NCI-H1417 (cell line): Measurements from ENCODE around the gene POU2F3.
"Not testable (repeated sequence)": the region's sequence is repeated elsewhere in the genome, so short reads cannot be mapped to it uniquely, and the experiment has no call there.

Experiments
- DNase-seq, 3 experiments: peaks; one replicate each; lab custom pipeline; 2025; lab: John Stamatoyannopoulos, UW

POU2F3 gene

DNA sequence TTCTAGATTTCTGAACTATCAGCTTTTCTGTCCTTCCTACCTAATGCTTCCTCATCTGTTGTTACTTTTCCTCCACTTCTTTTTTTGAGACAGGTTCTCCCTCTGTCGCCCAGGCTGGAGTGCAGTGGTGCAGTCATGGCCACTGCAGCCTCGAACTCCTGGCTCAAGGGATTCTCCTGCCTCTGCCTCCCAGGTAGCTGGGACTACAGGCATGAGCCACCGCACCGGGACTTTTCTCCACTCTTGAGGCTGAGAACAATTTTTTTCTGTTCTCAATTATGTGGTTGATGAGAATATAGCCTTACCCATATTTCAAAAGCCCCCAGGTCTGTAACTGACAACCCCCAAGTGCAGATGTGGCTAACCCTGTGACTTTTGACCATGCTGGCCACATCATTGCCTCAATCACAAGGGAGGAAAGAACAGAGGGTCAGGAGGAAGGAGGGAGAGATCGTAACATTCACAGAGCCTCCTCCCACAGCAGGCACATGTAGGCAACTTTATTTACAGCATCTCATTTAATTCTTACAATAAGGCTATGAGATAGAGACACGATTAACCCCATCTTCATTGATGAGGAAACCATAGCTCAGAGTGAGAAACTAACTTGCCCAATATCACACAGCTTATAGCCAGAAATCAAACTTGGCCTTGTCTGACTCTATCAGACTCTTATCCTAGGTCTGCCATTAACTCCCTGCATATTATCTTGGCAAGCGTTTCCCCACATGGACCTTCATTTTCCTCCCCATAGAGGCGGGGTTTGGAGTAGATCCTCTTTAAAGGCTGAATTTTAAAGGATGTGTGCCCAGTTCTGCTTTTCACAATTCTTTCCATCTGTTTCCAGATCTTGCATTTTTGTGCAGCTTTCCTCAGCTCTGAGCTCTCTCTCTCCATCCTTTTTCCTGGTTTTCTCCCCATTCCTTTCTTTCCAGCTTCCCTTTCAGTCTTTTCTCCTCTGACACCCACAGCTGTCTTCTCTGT is 9.6 kb downstream of the POU2F3 start:
- DNase-seq = no peak

DNA sequence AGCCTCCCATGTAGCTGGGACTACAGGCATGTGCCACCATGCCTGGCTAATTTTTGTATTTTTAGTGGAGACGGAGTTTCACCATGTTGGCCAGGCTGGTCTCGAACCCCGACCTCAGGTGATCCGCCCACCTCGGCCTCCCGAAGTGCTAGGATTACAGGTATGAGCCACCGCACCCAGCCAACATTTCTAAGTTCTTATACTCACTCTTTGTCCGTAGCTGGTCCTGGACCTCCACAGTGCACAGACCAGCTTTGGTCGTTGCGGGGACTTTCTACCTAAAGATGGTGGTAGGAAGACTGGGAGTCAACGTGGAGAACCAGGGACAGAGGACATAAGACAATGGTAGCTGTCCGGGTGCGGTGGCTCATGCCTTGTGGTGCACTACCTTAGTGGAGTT is 13.4 kb downstream of the POU2F3 start:
- DNase-seq = not testable (repeated sequence)

GRCh38 chr11:120254788-120255518 is 15.0 kb downstream of the POU2F3 start:
- peak in 2 of 3 experiments; percentile 62 to 63 for DNase-seq

DNA sequence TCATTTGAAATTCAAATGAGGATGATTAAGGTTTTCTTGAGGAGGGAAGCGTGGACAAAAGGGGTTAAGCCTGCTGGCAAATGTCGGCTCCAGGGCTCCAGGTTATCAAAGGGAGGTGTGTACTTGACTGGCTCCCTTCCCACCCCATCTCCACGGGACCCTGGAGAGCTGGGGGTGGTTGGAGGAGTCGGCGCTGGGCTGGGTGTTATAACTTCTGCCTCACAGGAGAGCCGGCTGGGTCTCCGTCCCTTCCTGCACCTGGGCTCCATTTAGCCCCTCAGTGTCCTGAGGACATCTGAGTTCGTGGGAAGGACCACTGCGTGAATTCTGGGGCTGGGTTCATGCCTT is 15.6 kb downstream of the POU2F3 start:
- no peak for DNase-seq

DNA sequence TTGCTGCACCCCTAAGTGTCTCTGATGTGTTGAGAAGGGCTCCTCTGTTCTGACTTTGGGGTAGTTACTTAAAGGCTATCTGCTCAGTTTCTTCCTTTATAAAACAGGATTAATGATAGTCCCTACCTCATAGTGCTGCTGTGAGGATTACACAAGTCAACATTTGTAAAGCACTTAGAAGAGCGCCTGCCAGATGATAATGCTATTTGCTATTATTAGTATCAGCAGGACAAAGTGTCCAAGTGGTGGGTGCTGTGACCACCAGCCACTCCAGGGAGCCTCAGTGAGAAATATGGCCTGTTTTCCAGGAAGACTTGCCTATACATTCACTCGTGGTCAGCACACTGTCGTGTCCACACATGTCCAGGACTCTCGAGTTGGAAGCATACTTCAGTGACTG is 16.2 kb downstream of the POU2F3 start:
- DNase-seq = peak in 1 of 3 experiments; percentile 32

DNA sequence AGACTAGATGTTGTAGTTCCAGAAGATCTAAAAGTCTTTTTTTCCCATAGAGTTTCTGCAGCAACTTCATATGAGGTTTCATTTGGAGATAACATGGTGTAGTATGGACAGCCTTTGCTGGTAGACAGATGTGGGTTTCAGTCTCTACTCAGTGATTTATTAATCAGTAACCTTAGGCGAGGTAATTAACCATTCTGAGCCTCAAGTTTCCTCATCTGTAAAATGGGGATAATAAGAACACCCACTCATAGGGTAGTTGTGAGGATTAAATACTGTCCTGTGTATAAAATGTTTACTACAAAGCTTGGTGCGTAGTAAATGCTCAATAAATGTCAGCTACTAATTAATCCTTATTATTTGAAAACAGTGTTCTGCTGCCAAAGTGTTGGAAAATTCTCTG is 16.8 kb downstream of the POU2F3 start:
- DNase-seq = no peak

- DNase-seq = no peak
Measured at GRCh38 chr11:120257346-120257745, 17.4 kb downstream of the POU2F3 start.

- no peak for DNase-seq
Measured at GRCh38 chr11:120258661-120259060, 18.7 kb downstream of the POU2F3 start.

- DNase-seq = no peak
Measured at GRCh38 chr11:120259241-120259640, 19.3 kb downstream of the POU2F3 start.

- DNase-seq = no peak
Measured at GRCh38 chr11:120259988-120260565, 20.1 kb downstream of the POU2F3 start.

DNA sequence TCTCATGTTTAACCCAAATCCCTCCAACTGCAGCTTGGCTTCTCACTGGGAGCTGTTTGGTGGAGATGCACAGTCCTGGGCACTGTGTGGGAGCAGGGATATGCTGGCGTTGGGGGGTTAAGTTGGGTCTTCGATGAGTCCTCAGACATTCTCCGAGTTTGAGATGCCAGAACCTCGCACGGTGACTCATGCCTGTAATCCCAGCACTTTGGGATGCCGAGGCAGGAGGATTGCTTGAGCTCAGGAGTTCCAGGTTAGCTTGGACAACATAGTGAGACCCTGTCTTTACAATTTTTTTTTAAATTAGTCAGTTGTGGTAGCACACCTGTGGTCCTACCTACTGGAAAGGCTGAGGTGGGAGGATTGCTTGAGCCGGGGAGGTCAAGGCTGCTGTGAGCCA is 20.7 kb downstream of the POU2F3 start:
- DNase-seq = no peak

GRCh38 chr11:120261321-120261720 is 21.4 kb downstream of the POU2F3 start:
- DNase-seq = no peak

DNA sequence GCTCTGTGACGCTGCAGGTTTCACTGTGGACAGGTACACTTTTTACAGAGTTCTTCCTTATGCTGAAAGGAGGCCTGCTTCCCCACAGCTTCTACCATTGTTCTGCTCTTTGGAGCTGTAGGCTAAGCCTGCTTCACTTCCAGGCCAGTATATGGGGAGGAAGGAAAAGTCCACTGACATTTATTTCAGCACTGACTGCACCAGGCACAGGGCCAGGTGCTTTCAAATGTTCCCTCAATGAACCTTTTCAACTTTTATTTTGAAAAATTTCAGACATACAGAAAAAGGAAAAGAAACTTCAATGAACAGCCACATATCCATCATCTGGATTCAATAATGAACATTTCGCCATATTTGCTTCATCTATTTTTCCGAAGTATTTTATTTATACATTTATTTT is 22.0 kb downstream of the POU2F3 start:
- no peak for DNase-seq

DNA sequence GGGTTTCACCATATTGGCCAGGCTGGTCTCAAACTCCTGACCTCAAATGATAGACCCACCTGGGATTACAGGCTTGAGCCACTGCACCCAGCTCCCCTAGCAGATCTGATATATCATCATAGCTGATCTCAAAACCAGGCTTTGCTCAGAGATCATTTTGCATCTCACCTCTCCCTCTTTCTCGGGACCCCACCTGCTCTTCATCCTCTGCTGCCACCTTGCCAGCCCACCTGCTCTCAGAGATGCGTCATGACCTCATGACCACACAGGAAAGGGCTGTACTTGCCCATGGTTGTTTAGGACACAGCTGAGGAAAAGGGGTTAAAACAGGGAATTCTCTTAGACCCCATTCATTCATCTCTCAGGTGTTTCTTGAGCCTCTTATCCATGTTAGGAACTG is 27.4 kb downstream of the POU2F3 start:
- no peak for DNase-seq

DNA sequence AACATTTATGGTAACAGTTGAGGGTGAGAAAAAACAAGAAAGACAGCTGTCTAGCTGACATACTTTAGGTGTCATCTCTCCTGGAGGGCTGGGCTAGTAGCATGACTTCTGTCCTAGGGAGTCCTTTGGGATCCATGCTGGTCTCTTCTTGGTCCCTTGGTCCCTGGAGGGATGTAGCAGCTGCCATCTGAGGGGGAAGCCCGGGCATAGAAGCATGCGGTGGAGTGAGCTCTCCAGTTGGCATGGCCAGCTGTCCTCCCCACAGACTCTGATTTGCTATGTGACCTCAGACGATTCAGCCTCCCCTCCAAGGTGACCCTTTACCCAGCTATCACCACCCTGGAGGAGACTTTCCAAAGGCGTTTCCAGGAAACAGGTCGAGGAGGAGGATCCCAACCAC is 28.7 kb downstream of the POU2F3 start:
- DNase-seq = no peak

- DNase-seq = no peak
Measured at GRCh38 chr11:120270386-120270785, 30.4 kb downstream of the POU2F3 start.

- DNase-seq = no peak
Measured at GRCh38 chr11:120271672-120272071, 31.7 kb downstream of the POU2F3 start.

DNA sequence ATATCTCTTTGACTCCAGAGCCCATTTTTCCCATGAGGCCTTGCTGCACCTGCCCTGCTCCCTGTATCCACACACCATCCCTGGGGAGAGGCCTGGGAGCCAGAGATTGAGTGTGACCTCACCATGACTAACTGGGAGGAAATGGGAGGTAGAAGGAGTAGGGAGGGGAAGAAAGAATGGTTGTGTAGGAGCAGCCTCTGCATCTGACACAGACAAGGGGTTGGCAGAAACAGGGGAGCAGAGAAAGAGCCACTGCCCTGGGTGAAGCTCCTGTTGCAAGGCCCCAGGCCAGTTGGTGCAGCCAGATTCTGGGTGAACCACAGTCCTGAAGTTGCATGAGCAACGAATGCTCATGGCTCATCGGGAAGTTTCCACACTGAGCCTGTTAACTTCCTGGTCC is 32.4 kb downstream of the POU2F3 start:
- no peak for DNase-seq

GRCh38 chr11:120273432-120273831 is 33.5 kb downstream of the POU2F3 start:
- DNase-seq = no peak

GRCh38 chr11:120273956-120274355 is 34.0 kb downstream of the POU2F3 start:
- not testable (repeated sequence) for DNase-seq

DNA sequence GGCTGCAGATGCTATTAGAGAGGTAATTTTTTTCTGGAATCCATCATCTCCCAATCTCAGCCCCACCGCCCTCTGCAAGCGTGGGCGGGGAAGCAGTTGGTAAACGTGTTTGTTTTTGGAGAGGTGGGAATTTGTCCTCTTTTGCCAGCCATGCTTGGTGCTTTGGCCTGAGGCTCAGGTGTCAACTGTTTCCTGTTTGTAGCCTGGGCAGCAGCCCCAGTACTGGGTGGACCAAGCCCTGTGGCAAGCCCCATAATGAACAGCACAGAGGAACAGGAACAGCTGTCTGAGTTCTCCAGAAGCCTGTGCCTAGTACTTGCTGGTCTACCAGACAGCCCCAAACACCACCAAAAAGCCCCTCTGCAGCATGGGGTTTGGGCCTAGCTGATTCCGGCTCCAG is 39.6 kb downstream of the POU2F3 start:
- DNase-seq = peak in 1 of 3 experiments; percentile 40

DNA sequence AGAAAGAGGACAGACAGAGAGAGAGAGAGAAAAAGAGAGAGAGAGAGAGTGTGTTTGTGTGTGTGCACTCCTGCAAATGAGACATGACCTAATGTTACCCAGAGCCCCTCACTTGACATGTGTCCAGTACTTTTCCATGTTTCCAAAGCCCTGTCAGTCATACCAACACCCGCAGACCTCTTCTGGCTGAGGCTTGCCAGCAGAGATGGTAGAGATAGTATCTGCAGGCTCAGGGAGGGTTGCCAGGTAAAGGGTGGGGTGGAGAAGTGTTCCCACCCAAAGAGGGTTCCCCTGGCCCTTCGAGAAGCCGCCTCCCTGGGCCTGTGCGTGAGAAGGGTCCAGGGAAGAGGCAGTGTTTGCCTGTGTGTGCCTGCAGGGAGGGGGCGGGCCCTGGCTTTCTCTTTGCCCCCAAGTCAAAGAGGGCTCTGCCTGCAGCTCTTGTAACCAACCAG is 40.7 kb downstream of the POU2F3 start:
- no peak for DNase-seq
